BLaER1 treated with 17β-estradiol and CSF1 and Interleukin-3, amounts not matched to agents 10 nM and 100 nM (cell line): Measurements from ENCODE around the gene HMGCL.

ENCODE experiments used
- H3K27ac ChIP-seq, 11 experiments: shearing (Covaris generic); formaldehyde crosslinking; 2 replicates each; pipeline ENCODE4 v1.8.1; 2022
- H3K27me3 ChIP-seq, 11 experiments: shearing (Covaris generic); formaldehyde crosslinking; 2 replicates each; pipeline ENCODE4 v1.8.1; 2022
- H3K36me3 ChIP-seq, 11 experiments: shearing (Covaris generic); formaldehyde crosslinking; 2 replicates each; pipeline ENCODE4 v1.8.1; 2022
- H3K4me1 ChIP-seq, 10 experiments: shearing (Covaris generic); formaldehyde crosslinking; 2 replicates each; pipeline ENCODE4 v1.8.1; 2022
- H3K4me2 ChIP-seq, 11 experiments: shearing (Covaris generic); formaldehyde crosslinking; 2 replicates each; pipeline ENCODE4 v1.8.1; 2022
- H3K4me3 ChIP-seq, 10 experiments: shearing (Covaris generic); formaldehyde crosslinking; 2 replicates each; pipeline ENCODE4 v1.8.1; 2022
- H3K9ac ChIP-seq, 11 experiments: shearing (Covaris generic); formaldehyde crosslinking; 2 replicates each; pipeline ENCODE4 v1.8.1; 2022
- H3K9me3 ChIP-seq, 11 experiments: shearing (Covaris generic); formaldehyde crosslinking; replicated peaks in 1 of 11; 2 replicates each; pipeline ENCODE4 v1.8.1; 2022
- H4K20me1 ChIP-seq, 11 experiments: shearing (Covaris generic); formaldehyde crosslinking; 2 replicates each; pipeline ENCODE4 v1.8.1; 2022
- Cebpa-rat ChIP-seq, 11 experiments: shearing (Covaris generic); IDR thresholded peaks; 2 replicates each; pipeline ENCODE4 v1.8.1; 2022

HMGCL gene

GRCh38 chr1:23825076-23825761 is at the start of gene HMGCL:
HMGCL (minus strand) TSS chr1:23825429; CDS start chr1:23825415, 14 bp downstream.
- H3K4me2 ChIP-seq: peak within 1 kb of the TSS; percentile 80 to 96 (median 93)
- no peaks in the 10 kb centered on the region for H3K9me3 ChIP-seq
- H3K27ac ChIP-seq: peak within 1 kb of the TSS; percentile 94 to 99 (median 98)
- H3K4me1 ChIP-seq: peaks cover 17 to 32% (median 21%) of the 10 kb centered on the region in 10 experiments
- H3K27me3 ChIP-seq: no peaks in the 10 kb centered on the region
- H3K36me3 ChIP-seq: peaks cover 0 to 6% (median 1%) of the 10 kb centered on the region in 11 experiments; a peak in 10 of 22 replicates
- TF ChIP-seq Cebpa-rat (IDR thresholded peaks at IDR 0.05): no peak
- peak within 1 kb of the TSS; percentile 95 to 99 (median 98) for H3K9ac ChIP-seq
- peak within 1 kb of the TSS; percentile 74 to 96 (median 92) for H3K4me3 ChIP-seq
- H4K20me1 ChIP-seq: peaks cover 0 to 18% (median 0%) of the 10 kb centered on the region in 11 experiments; a peak in 2 of 22 replicates

GRCh38 chr1:23872421-23872820 is 47.2 kb upstream of the HMGCL start:
- no peak for TF ChIP-seq Cebpa-rat (IDR thresholded peaks at IDR 0.05)
- H3K9ac ChIP-seq: no peak overlapping the region
- no peak overlapping the region for H3K27ac ChIP-seq
- H4K20me1 ChIP-seq: peaks cover 0 to 2% (median 0%) of the 10 kb centered on the region in 11 experiments; a peak in 5 of 22 replicates
- peaks cover 14 to 25% (median 18%) of the 10 kb centered on the region in 10 experiments for H3K4me1 ChIP-seq
- H3K9me3 ChIP-seq: peaks cover 8 to 28% (median 25%) of the 10 kb centered on the region in 11 experiments; a peak in 21 of 22 replicates
- H3K36me3 ChIP-seq: peaks cover 0 to 16% (median 0%) of the 10 kb centered on the region in 11 experiments; a peak in 3 of 22 replicates
- H3K4me3 ChIP-seq: no peak overlapping the region
- no peak overlapping the region for H3K4me2 ChIP-seq
- no peaks in the 10 kb centered on the region; a peak in 1 of 22 replicates for H3K27me3 ChIP-seq

GRCh38 chr1:23869051-23869450 is 43.8 kb upstream of the HMGCL start:
- Histone ChIP-seq H3K27me3 (no peaks in the 10 kb centered on the region; a peak in 1 of 22 replicates), H3K4me3 (peak overlapping the region; percentile 69 to 83 (median 79); a peak in 18 of 20 replicates), H4K20me1 (peaks cover 0 to 25% (median 9%) of the 10 kb centered on the region in 11 experiments; a peak in 10 of 22 replicates), H3K4me2 (peak overlapping the region; percentile 94 to 100 (median 99)), H3K36me3 (peaks cover under 1 to 14% (median 12%) of the 10 kb centered on the region in 11 experiments; a peak in 19 of 22 replicates), H3K27ac (peak overlapping the region in 6 of 11 experiments; percentile 6 to 71 (median 62); a peak in 7 of 22 replicates), H3K4me1 (peaks cover 45 to 57% (median 52%) of the 10 kb centered on the region in 10 experiments), H3K9ac (peak overlapping the region in 7 of 11 experiments; percentile 72 to 88 (median 81); a peak in 11 of 22 replicates), H3K9me3 (no peaks in the 10 kb centered on the region)
- no peak for TF ChIP-seq Cebpa-rat (IDR thresholded peaks at IDR 0.05)

- Histone ChIP-seq H4K20me1 (peaks cover 0 to 25% (median 9%) of the 10 kb centered on the region in 11 experiments; a peak in 10 of 22 replicates), H3K4me2 (peak overlapping the region; percentile 94 to 100 (median 99)), H3K36me3 (peaks cover 5 to 18% (median 17%) of the 10 kb centered on the region in 11 experiments; a peak in 21 of 22 replicates), H3K4me3 (peak overlapping the region; percentile 69 to 83 (median 79)), H3K4me1 (peaks cover 45 to 57% (median 53%) of the 10 kb centered on the region in 10 experiments), H3K9me3 (no peaks in the 10 kb centered on the region), H3K27me3 (no peaks in the 10 kb centered on the region; a peak in 1 of 22 replicates), H3K9ac (peak overlapping the region; percentile 68 to 88 (median 81); a peak in 21 of 22 replicates), H3K27ac (peak overlapping the region in 9 of 11 experiments; percentile 6 to 71 (median 59); a peak in 14 of 22 replicates)
- no peak for TF ChIP-seq Cebpa-rat (IDR thresholded peaks at IDR 0.05)
Measured at GRCh38 chr1:23868557-23869016, 43.4 kb upstream of the HMGCL start.

GRCh38 chr1:23867895-23868556 is 42.8 kb upstream of the HMGCL start, which contains the start of gene FUCA1:
FUCA1 (minus strand) TSS chr1:23868290; CDS start chr1:23868286, 4 bp downstream.
- Histone ChIP-seq H3K9ac (peak within 1 kb of the TSS; percentile 68 to 88 (median 81)), H3K36me3 (peaks cover 10 to 24% (median 22%) of the 10 kb centered on the region in 11 experiments), H3K4me3 (peak within 1 kb of the TSS; percentile 69 to 83 (median 79)), H3K4me2 (peak within 1 kb of the TSS; percentile 94 to 100 (median 99)), H3K27me3 (no peaks in the 10 kb centered on the region; a peak in 1 of 22 replicates), H4K20me1 (peaks cover 0 to 25% (median 9%) of the 10 kb centered on the region in 11 experiments; a peak in 10 of 22 replicates), H3K27ac (peak within 1 kb of the TSS; percentile 45 to 71 (median 61); a peak in 21 of 22 replicates), H3K4me1 (peaks cover 45 to 57% (median 53%) of the 10 kb centered on the region in 10 experiments), H3K9me3 (no peaks in the 10 kb centered on the region)
- no peak for TF ChIP-seq Cebpa-rat (IDR thresholded peaks at IDR 0.05)

- Histone ChIP-seq H3K4me3 (peak overlapping the region; percentile 69 to 83 (median 79)), H3K27ac (peak overlapping the region; percentile 45 to 71 (median 61); a peak in 21 of 22 replicates), H3K9ac (peak overlapping the region; percentile 68 to 88 (median 81)), H3K27me3 (no peaks in the 10 kb centered on the region; a peak in 1 of 22 replicates), H3K4me2 (peak overlapping the region; percentile 94 to 100 (median 99)), H3K36me3 (peaks cover 15 to 29% (median 27%) of the 10 kb centered on the region in 11 experiments), H4K20me1 (peaks cover 0 to 25% (median 9%) of the 10 kb centered on the region in 11 experiments; a peak in 10 of 22 replicates), H3K9me3 (no peaks in the 10 kb centered on the region), H3K4me1 (peaks cover 45 to 57% (median 53%) of the 10 kb centered on the region in 10 experiments)
- TF ChIP-seq Cebpa-rat (IDR thresholded peaks at IDR 0.05): no peak
Measured at GRCh38 chr1:23867542-23867894, 42.3 kb upstream of the HMGCL start.

- H3K27me3 ChIP-seq: no peaks in the 10 kb centered on the region; a peak in 1 of 22 replicates
- peaks cover 29 to 49% (median 46%) of the 10 kb centered on the region in 11 experiments for H3K36me3 ChIP-seq
- peak overlapping the region in 6 of 11 experiments; percentile 0 to 19 (median 8); a peak in 4 of 22 replicates for H3K27ac ChIP-seq
- no peak for TF ChIP-seq Cebpa-rat (IDR thresholded peaks at IDR 0.05)
- no peaks in the 10 kb centered on the region for H3K9me3 ChIP-seq
- peak overlapping the region; percentile 94 to 100 (median 99) for H3K4me2 ChIP-seq
- H3K4me3 ChIP-seq: peak overlapping the region in 9 of 10 experiments; percentile 31 to 83 (median 79); a peak in 15 of 20 replicates
- H4K20me1 ChIP-seq: peaks cover 0 to 25% (median 9%) of the 10 kb centered on the region in 11 experiments; a peak in 10 of 22 replicates
- peaks cover 45 to 56% (median 53%) of the 10 kb centered on the region in 10 experiments for H3K4me1 ChIP-seq
- H3K9ac ChIP-seq: peak overlapping the region in 5 of 11 experiments; percentile 2 to 27 (median 14); a peak in 5 of 22 replicates
Measured at GRCh38 chr1:23865543-23865930, 40.3 kb upstream of the HMGCL start.
